Activated naive CD4-positive, alpha-beta T cell treated with anti-CD3 and anti-CD28 coated beads, Interleukin-2, amount 10 ng/mL, durations not matched to agents 7 days and 5 days (primary cell): ENCODE measurements around the gene GPR173.
A peak's percentile ranks its signal among the peaks of the same experiment; 100 is the strongest.

ENCODE experiments used
- CTCF ChIA-PET: fragments of 350-600 bp; sonication (Branson Sonifier 250); formaldehyde crosslinking; loops from one replicate; lab custom pipeline; 2021; ENCODE audit warnings: antibody characterized with exemption; lab: Charles Lee
- DNase-seq: peaks from one replicate; pipeline ENCODE4 v3.0.0-alpha.2; 2020
- H3K27ac Mint-ChIP-seq: one replicate; pipeline ENCODE4 v1.8.0; 2021; ENCODE audit warnings: mild to moderate bottlenecking, moderate library complexity, mixed read lengths
- H3K27me3 Mint-ChIP-seq: one replicate; pipeline ENCODE4 v1.8.0; 2021; ENCODE audit warnings: mild to moderate bottlenecking, mixed read lengths
- H3K36me3 Mint-ChIP-seq: one replicate; pipeline ENCODE4 v1.8.0; 2021; ENCODE audit warnings: mixed read lengths
- H3K4me1 Mint-ChIP-seq: one replicate; pipeline ENCODE4 v1.8.0; 2021; ENCODE audit warnings: mixed read lengths
- H3K4me3 Mint-ChIP-seq: one replicate; pipeline ENCODE4 v1.8.0; 2021; ENCODE audit warnings: mild to moderate bottlenecking, moderate library complexity, mixed read lengths
- H3K9me3 Mint-ChIP-seq: one replicate; pipeline ENCODE4 v1.8.0; 2021; ENCODE audit warnings: mixed read lengths

GPR173 gene

DNA sequence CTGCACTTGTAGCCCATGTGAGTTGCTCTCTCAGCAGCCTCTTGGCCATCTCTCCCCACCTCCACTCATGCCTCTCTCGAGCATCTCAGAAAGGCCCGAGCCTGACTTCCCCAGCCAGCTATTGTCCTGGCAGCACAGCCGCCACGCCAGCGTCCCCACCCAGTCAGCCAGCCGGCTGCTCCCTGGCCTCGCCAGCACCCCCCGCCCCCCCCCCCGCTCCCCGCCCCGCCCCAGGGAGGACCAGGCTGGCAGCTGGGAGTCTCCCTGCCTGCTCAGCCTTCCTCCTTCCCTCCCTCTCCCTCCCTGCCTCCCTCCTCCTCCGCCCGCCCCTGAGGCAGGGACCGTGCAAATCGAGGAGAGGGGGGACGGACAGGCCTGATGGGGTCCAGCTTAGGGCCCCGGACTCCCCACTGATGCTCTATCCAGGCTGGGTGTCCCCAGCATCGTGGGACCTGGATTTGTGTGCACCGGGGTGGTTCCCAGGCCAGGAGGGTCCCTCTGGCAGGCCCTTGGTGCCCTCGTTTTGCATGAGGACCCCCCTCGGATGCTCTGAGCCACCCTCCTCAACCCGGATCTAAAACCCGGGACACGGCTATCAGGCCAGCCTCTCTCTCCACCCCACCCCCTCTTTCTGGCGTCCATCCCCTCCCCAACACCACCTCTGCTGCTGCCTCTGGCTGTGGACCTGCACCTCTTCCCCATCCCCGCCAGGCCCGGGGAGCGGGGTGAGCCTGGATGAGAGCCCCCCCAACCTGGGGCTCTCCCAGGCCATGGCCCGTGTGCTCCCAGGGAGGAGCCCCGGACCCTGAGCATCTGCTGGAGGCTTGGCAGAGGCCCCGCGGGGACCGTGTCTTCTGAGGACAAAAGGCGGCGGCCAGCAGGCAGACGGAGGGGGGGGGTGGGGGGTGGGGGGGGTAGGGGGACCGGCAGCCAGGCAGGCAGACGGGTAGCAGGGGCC lies at the start of gene GPR173:
Gene GPR173 (plus strand): TSS at position 621 of the 958 bp plus-strand sequence. CDS start 27,833 bp downstream, outside the sequence.
- no peaks in the 10 kb centered on the region for H3K9me3 Mint-ChIP-seq
- H3K27ac Mint-ChIP-seq = peak within 1 kb of the TSS; percentile 30
- CTCF ChIA-PET = no interaction called here
- no peak within 1 kb of the TSS for H3K4me3 Mint-ChIP-seq
- DNase-seq = no peak
- no peaks in the 10 kb centered on the region for H3K4me1 Mint-ChIP-seq
- peaks cover 26% of the 10 kb centered on the region for H3K27me3 Mint-ChIP-seq
- H3K36me3 Mint-ChIP-seq = no peaks in the 10 kb centered on the region

- CTCF ChIA-PET = interaction anchor here (1.1 kb wide), 1 partner anchor 11 kb away, joined by 3 read pairs; no protein-coding TSS in a partner anchor
- H3K9me3 Mint-ChIP-seq = no peaks in the 10 kb centered on the region
- H3K36me3 Mint-ChIP-seq = no peaks in the 10 kb centered on the region
- H3K27ac Mint-ChIP-seq = no peak overlapping the region
- peaks cover 22% of the 10 kb centered on the region for H3K4me1 Mint-ChIP-seq
- no peak for DNase-seq
- no peaks in the 10 kb centered on the region for H3K27me3 Mint-ChIP-seq
- peak overlapping the region; percentile 41 for H3K4me3 Mint-ChIP-seq
Observed at GRCh38 chrX:53000447-53001135, 48.0 kb upstream of the GPR173 start.

DNA sequence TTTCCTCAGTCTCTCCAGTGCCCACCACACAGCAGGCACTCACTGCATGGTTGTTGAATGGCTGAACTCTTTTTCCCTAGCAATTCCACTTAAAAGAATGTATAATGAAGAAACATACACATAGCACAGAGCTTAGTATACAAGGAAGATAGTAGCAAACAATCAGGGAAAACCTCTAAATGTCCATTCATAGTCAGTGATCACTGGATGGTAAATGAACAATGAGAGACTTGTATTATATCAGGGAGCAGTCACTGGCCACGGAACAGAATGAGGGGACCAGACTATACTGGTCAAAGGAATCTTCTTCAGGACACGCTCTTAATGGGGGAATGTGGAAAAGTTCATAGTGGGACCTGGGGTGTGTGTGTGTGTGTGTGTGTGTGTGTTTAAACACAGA lies 46.6 kb upstream of the GPR173 start:
- Mint-ChIP-seq H3K27me3 (no peaks in the 10 kb centered on the region), H3K36me3 (no peaks in the 10 kb centered on the region), H3K9me3 (no peaks in the 10 kb centered on the region), H3K4me3 (no peak overlapping the region), H3K27ac (no peak overlapping the region), H3K4me1 (peaks cover 13% of the 10 kb centered on the region)
- CTCF ChIA-PET = no interaction called here
- DNase-seq = no peak

DNA sequence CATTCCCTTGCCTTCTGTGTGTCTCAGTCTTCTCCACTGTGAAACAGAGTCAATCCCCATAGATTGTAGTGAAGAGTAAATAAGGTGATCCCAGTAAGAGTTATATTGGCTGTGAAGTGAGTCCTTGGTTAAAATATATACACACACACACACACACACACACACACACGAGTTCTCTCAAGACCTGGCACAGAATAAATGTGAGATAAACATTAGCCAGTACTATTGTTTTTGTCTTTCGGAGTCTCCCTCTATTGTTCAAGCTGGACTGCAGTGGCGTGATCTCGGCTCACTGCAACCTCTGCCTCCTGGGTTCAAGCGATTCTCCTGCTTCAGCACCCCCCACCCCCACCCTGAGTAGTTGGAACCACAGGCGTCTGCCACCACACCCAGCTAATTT lies 45.5 kb upstream of the GPR173 start:
- DNase-seq = no peak
- Mint-ChIP-seq H3K4me1 (peaks cover 11% of the 10 kb centered on the region), H3K36me3 (no peaks in the 10 kb centered on the region), H3K4me3 (no peak overlapping the region), H3K9me3 (no peaks in the 10 kb centered on the region), H3K27ac (no peak overlapping the region), H3K27me3 (peaks cover 8% of the 10 kb centered on the region)
- CTCF ChIA-PET = no interaction called here

DNA sequence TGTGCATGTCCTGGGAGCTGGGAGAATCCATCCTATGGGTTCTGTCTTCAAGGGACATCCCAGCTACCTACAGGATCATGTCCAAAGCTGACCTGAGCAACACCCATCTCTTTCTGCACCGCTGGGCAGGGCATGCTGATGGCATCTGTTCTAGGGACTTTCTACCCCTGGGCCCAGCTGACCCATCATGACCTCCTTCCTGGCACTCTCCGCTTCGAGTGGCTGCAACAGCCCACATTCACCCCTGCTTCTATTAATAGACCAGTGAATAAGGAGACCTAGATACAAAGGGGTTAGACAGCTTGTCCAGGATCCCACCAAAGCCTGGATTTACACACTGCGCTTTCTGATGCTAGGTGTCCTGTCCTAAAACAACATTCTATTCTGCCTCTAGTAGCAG lies 44.6 kb upstream of the GPR173 start:
- H3K27ac Mint-ChIP-seq = no peak overlapping the region
- DNase-seq = no peak
- H3K4me1 Mint-ChIP-seq = peaks cover 11% of the 10 kb centered on the region
- H3K4me3 Mint-ChIP-seq = no peak overlapping the region
- H3K27me3 Mint-ChIP-seq = peaks cover 8% of the 10 kb centered on the region
- no peaks in the 10 kb centered on the region for H3K36me3 Mint-ChIP-seq
- H3K9me3 Mint-ChIP-seq = no peaks in the 10 kb centered on the region
- CTCF ChIA-PET = interaction anchor here (0.8 kb wide), 1 partner anchor 8 kb away, joined by 3 read pairs; no protein-coding TSS in a partner anchor

DNA sequence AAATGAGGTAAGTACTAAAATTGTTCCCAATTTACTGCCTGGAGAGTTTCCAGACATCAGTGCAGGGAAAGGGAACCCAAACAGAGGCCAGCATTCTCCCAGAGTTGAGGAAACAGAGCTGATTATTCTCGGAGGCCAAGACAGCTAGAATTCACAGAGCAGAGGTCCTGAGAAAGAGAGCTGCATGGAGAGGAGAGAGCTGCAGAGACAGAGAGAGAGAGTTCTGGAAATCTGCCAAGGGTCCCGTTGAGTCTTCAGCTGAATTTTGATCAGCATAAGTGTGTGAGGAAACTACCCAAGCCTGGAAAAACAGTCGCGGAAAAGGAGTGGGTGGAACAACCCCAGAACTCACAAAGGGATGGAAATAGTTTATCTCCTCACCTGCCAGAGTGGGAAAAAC lies 43.8 kb upstream of the GPR173 start:
- peaks cover 8% of the 10 kb centered on the region for H3K27me3 Mint-ChIP-seq
- H3K4me3 Mint-ChIP-seq = no peak overlapping the region
- H3K36me3 Mint-ChIP-seq = no peaks in the 10 kb centered on the region
- no peak for DNase-seq
- H3K27ac Mint-ChIP-seq = no peak overlapping the region
- CTCF ChIA-PET = interaction anchor here (0.8 kb wide), 1 partner anchor 9 kb away, joined by 3 read pairs; no protein-coding TSS in a partner anchor
- H3K4me1 Mint-ChIP-seq = peaks cover 11% of the 10 kb centered on the region
- H3K9me3 Mint-ChIP-seq = no peaks in the 10 kb centered on the region

- Mint-ChIP-seq H3K27ac (no peak overlapping the region), H3K27me3 (peaks cover 8% of the 10 kb centered on the region), H3K9me3 (no peaks in the 10 kb centered on the region), H3K4me3 (no peak overlapping the region), H3K4me1 (peaks cover 11% of the 10 kb centered on the region), H3K36me3 (no peaks in the 10 kb centered on the region)
- CTCF ChIA-PET = no interaction called here
- no peak for DNase-seq
Observed at GRCh38 chrX:53005327-53005726, 43.3 kb upstream of the GPR173 start.

DNA sequence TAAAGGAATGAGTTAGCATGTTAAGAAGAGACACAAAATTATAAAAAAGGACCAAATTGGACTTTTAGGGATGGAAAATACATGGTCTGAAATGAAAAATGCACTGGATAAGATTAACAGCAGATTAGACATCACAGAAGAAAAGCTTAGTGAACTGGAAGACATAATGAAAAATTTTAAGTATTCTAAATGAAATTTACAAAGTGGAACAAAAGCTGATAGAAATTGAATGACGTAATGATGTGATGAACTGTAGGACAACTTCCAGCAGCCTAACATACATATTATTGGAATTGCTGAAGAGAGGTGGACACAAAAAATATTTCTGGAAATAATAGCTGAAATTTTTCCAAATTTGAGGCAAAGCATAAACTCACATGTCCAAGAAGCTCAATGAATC lies 39.6 kb upstream of the GPR173 start:
- peaks cover 8% of the 10 kb centered on the region for H3K27me3 Mint-ChIP-seq
- no peak overlapping the region for H3K4me3 Mint-ChIP-seq
- H3K4me1 Mint-ChIP-seq = no peaks in the 10 kb centered on the region
- DNase-seq = no peak
- no peaks in the 10 kb centered on the region for H3K36me3 Mint-ChIP-seq
- H3K27ac Mint-ChIP-seq = no peak overlapping the region
- CTCF ChIA-PET = interaction anchor here (0.6 to 0.7 kb wide), 2 partner anchors 428 to 1437 kb away, joined by 3 read pairs; no protein-coding TSS in a partner anchor
- no peaks in the 10 kb centered on the region for H3K9me3 Mint-ChIP-seq

- Mint-ChIP-seq H3K27me3 (peaks cover 4% of the 10 kb centered on the region), H3K36me3 (no peaks in the 10 kb centered on the region), H3K4me3 (no peak overlapping the region), H3K27ac (no peak overlapping the region), H3K4me1 (no peaks in the 10 kb centered on the region), H3K9me3 (no peaks in the 10 kb centered on the region)
- CTCF ChIA-PET = no interaction called here
- DNase-seq = no peak
Observed at GRCh38 chrX:53013291-53013690, 35.3 kb upstream of the GPR173 start.

DNA sequence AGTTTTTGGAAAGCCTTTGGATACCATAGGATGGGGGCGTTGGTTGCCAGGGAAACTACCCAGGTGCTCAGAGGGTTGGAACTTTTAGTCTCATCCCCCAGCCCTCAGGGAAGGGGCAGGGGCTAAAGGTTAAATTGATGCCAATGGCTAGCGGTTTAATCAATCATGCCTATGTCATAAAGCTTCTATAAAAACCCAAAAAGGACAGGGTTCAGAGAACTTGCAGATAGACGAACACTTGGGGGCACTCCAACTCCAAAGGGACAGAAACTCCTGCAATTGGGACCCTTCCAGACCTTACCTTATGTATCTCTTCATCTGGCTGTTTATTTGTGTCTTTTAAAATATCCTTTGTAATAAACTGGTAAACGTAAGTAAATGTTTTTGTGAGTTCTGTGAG lies 30.0 kb upstream of the GPR173 start:
- Mint-ChIP-seq H3K4me3 (no peak overlapping the region), H3K27me3 (peaks cover 12% of the 10 kb centered on the region), H3K4me1 (no peaks in the 10 kb centered on the region), H3K9me3 (no peaks in the 10 kb centered on the region), H3K27ac (no peak overlapping the region), H3K36me3 (no peaks in the 10 kb centered on the region)
- CTCF ChIA-PET = no interaction called here
- no peak for DNase-seq

DNA sequence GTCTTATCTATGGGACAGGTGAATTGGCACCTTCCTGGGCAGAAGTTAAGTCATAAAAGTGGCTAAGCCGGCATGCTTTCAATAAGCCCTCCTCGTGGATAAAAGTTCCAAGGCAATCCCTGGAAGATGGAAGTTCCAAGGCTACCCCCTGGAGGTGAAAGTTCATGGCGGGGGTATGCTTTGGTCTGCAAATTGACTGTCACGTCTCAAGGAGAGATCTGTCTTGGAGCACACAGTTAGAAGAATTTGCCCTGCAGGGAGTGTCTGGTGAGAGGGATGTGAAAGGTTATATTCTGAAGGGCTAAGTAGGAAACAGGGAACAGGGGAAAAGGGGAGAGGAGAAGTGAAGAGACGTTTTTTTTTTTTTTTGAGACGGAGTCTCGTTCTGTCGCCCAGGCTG lies 26.2 kb upstream of the GPR173 start:
- Mint-ChIP-seq H3K36me3 (no peaks in the 10 kb centered on the region), H3K27me3 (peaks cover 8% of the 10 kb centered on the region), H3K27ac (no peak overlapping the region), H3K4me3 (no peak overlapping the region), H3K9me3 (no peaks in the 10 kb centered on the region), H3K4me1 (no peaks in the 10 kb centered on the region)
- CTCF ChIA-PET = no interaction called here
- DNase-seq = no peak

- Mint-ChIP-seq H3K4me1 (no peaks in the 10 kb centered on the region), H3K36me3 (no peaks in the 10 kb centered on the region), H3K4me3 (no peak overlapping the region), H3K27ac (no peak overlapping the region), H3K27me3 (peaks cover 6% of the 10 kb centered on the region), H3K9me3 (no peaks in the 10 kb centered on the region)
- no peak for DNase-seq
- CTCF ChIA-PET = no interaction called here
Observed at GRCh38 chrX:53028678-53029077, 19.9 kb upstream of the GPR173 start.

GRCh38 chrX:53031380-53031779 lies 17.2 kb upstream of the GPR173 start:
- Mint-ChIP-seq H3K27me3 (peaks cover 6% of the 10 kb centered on the region), H3K4me3 (no peak overlapping the region), H3K4me1 (no peaks in the 10 kb centered on the region), H3K27ac (no peak overlapping the region), H3K9me3 (no peaks in the 10 kb centered on the region), H3K36me3 (no peaks in the 10 kb centered on the region)
- CTCF ChIA-PET = no interaction called here
- no peak for DNase-seq

- H3K27me3 Mint-ChIP-seq = peaks cover 14% of the 10 kb centered on the region
- CTCF ChIA-PET = no interaction called here
- H3K36me3 Mint-ChIP-seq = no peaks in the 10 kb centered on the region
Observed at GRCh38 chrX:53036149-53036548, 12.4 kb upstream of the GPR173 start.

More at GRCh38 chrX:53036149-53036548, 12.4 kb upstream of the GPR173 start:
- no peaks in the 10 kb centered on the region for H3K9me3 Mint-ChIP-seq
- H3K27ac Mint-ChIP-seq = no peak overlapping the region
- no peak for DNase-seq
- H3K4me1 Mint-ChIP-seq = no peaks in the 10 kb centered on the region
- H3K4me3 Mint-ChIP-seq = no peak overlapping the region
